ENCODE data around the gene ACBD6.

DNA sequence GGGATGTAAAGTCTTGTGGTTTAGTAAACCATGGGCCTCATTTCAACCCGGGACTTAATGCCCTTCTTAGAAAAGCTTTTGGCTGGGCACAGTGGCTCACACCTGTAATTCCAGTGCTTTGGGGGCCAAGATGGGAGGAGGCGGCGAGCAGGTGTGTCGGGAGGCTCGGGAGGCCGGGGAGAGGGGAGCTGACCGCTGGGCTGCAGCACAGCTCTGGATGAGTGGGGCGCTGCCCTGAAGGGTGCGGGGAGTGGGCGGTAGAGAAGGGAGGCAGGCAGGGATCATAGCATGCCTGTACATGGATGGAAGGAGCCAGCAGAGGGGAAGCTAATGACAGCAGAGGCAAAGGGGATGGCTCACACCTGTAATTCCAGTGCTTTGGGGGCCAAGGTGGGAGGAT lies 241.3 kb downstream of the ACBD6 start:
- TF ChIP-seq, protein P1, sequence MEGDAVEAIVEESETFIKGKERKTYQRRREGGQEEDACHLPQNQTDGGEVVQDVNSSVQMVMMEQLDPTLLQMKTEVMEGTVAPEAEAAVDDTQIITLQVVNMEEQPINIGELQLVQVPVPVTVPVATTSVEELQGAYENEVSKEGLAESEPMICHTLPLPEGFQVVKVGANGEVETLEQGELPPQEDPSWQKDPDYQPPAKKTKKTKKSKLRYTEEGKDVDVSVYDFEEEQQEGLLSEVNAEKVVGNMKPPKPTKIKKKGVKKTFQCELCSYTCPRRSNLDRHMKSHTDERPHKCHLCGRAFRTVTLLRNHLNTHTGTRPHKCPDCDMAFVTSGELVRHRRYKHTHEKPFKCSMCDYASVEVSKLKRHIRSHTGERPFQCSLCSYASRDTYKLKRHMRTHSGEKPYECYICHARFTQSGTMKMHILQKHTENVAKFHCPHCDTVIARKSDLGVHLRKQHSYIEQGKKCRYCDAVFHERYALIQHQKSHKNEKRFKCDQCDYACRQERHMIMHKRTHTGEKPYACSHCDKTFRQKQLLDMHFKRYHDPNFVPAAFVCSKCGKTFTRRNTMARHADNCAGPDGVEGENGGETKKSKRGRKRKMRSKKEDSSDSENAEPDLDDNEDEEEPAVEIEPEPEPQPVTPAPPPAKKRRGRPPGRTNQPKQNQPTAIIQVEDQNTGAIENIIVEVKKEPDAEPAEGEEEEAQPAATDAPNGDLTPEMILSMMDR (IDR thresholded peaks at IDR 0.05) = no peak
- TF ChIP-seq POLR2AphosphoS5 (IDR thresholded peaks at IDR 0.05; ENCODE audit: low read depth, low read length) (no peak), SIN3A (IDR thresholded peaks at IDR 0.05; ENCODE audit: borderline replicate concordance, insufficient read depth, low read depth, low read length) (no peak), TCF7L2 (IDR thresholded peaks at IDR 0.05; ENCODE audit: low read depth, low read length) (no peak)
- TF ChIP-seq, protein P2, sequence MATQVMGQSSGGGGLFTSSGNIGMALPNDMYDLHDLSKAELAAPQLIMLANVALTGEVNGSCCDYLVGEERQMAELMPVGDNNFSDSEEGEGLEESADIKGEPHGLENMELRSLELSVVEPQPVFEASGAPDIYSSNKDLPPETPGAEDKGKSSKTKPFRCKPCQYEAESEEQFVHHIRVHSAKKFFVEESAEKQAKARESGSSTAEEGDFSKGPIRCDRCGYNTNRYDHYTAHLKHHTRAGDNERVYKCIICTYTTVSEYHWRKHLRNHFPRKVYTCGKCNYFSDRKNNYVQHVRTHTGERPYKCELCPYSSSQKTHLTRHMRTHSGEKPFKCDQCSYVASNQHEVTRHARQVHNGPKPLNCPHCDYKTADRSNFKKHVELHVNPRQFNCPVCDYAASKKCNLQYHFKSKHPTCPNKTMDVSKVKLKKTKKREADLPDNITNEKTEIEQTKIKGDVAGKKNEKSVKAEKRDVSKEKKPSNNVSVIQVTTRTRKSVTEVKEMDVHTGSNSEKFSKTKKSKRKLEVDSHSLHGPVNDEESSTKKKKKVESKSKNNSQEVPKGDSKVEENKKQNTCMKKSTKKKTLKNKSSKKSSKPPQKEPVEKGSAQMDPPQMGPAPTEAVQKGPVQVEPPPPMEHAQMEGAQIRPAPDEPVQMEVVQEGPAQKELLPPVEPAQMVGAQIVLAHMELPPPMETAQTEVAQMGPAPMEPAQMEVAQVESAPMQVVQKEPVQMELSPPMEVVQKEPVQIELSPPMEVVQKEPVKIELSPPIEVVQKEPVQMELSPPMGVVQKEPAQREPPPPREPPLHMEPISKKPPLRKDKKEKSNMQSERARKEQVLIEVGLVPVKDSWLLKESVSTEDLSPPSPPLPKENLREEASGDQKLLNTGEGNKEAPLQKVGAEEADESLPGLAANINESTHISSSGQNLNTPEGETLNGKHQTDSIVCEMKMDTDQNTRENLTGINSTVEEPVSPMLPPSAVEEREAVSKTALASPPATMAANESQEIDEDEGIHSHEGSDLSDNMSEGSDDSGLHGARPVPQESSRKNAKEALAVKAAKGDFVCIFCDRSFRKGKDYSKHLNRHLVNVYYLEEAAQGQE (IDR thresholded peaks at IDR 0.05; ENCODE audit: insufficient read depth in 1 of 2, low read depth in 2 of 2, low read length in 1 of 2) = no peak

All from Panc1 (cell line).